NAMALWA (cell line): Measurements from ENCODE around the gene LEAP2.

Source experiments
- DNase-seq: peaks from one replicate; pipeline ENCODE4 v3.0.0-alpha.2; 2015; ENCODE audit warnings: low spot score

LEAP2 gene

GRCh38 chr5:132873119-132873929 lies at the start of gene LEAP2:
TSS of gene LEAP2 (plus strand) at chr5:132873668. CDS start at chr5:132873695, 27 bp downstream.
- DNase-seq = no peak

- no peak for DNase-seq
Observed at GRCh38 chr5:132824426-132824825, 49.0 kb upstream of the LEAP2 start.

GRCh38 chr5:132825033-132825833 lies 48.2 kb upstream of the LEAP2 start:
- DNase-seq = no peak

- DNase-seq = no peak
Observed at GRCh38 chr5:132825834-132826391, 47.6 kb upstream of the LEAP2 start.

GRCh38 chr5:132826424-132827082 lies 46.9 kb upstream of the LEAP2 start:
- DNase-seq = no peak

- no peak for DNase-seq
Observed at GRCh38 chr5:132827943-132828673, 45.4 kb upstream of the LEAP2 start.

- DNase-seq = no peak
Observed at GRCh38 chr5:132828846-132829494, 44.5 kb upstream of the LEAP2 start.

- DNase-seq = peak; percentile 77
Observed at GRCh38 chr5:132829742-132830435, 43.6 kb upstream of the LEAP2 start.

- DNase-seq = no peak
Observed at GRCh38 chr5:132830436-132831094, 42.9 kb upstream of the LEAP2 start, which contains the start of gene SHROOM1. TSS of gene SHROOM1 (minus strand) at chr5:132830647. CDS start at chr5:132826140, 4,507 bp downstream.

- no peak for DNase-seq
Observed at GRCh38 chr5:132831095-132831860, 42.2 kb upstream of the LEAP2 start.

- no peak for DNase-seq
Observed at GRCh38 chr5:132832612-132833011, 40.9 kb upstream of the LEAP2 start.

GRCh38 chr5:132834057-132834456 lies 39.4 kb upstream of the LEAP2 start:
- DNase-seq = no peak

GRCh38 chr5:132836852-132837251 lies 36.6 kb upstream of the LEAP2 start:
- DNase-seq = no peak

- no peak for DNase-seq
Observed at GRCh38 chr5:132837868-132838267, 35.6 kb upstream of the LEAP2 start.

GRCh38 chr5:132838516-132839282 lies 34.8 kb upstream of the LEAP2 start:
- DNase-seq = no peak

- no peak for DNase-seq
Observed at GRCh38 chr5:132839426-132840301, 33.8 kb upstream of the LEAP2 start.

GRCh38 chr5:132840313-132840712 lies 33.2 kb upstream of the LEAP2 start:
- DNase-seq = no peak
